Measurements from ENCODE around the gene CDH10. TPM values are rescaled to one million over a fixed set of nuclear protein-coding genes. Genes with fewer than 3 reads are reported as not detected.

Gene CDH10
- total RNA-seq, 4 donors from 2014 or later, result 1.2 TPM; not detected in 3

DNA sequence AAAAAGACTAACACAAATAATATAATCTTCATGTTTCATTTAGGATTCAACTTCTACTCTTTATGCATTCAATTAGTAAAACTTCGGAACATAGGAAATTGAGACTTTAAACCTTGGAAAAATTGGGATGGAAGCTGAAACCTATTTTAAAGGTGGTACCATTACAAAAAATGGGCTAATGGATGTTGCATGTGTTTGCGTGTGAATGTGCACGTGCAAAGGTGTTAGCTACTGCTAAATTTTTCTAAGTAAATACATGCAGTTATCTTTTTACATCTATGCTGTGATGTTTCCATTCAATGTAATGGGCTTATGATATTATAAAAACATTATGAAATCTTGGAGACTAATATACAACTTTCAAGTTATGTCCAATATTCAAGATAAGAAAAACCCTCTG lies 134.8 kb downstream of the CDH10 start:
- WGBS, 2 donors, result 62 to 96% methylated on average over 3 of the region's 3 CpGs

DNA sequence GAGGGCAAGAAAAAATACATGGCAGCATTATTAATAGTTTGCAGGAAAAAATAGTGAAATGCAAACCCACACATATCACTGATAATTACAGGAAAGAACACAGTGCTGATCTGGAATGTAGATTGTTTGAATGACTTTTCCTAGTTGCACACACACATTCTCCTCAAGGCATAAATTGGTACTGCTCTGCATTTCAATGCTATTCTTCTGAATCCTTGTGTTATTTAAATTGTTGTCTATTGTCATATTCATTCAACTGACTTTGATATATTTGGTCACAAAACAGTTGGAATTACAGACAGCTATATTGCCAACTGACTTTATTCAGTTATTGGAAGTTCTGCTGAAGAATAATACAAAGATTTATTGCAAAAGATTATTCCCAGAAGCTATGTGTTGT lies 139.5 kb downstream of the CDH10 start:
- H3K27me3 ChIP-seq, result no peaks in the 10 kb centered on the region
- H3K9me3 ChIP-seq, result no peaks in the 10 kb centered on the region
- no peak overlapping the region for H3K4me3 ChIP-seq
- TF ChIP-seq POLR2A (IDR thresholded peaks at IDR 0.05), result no peak
- no peak for TF ChIP-seq EP300 (IDR thresholded peaks at IDR 0.05)
- TF ChIP-seq, protein P1, sequence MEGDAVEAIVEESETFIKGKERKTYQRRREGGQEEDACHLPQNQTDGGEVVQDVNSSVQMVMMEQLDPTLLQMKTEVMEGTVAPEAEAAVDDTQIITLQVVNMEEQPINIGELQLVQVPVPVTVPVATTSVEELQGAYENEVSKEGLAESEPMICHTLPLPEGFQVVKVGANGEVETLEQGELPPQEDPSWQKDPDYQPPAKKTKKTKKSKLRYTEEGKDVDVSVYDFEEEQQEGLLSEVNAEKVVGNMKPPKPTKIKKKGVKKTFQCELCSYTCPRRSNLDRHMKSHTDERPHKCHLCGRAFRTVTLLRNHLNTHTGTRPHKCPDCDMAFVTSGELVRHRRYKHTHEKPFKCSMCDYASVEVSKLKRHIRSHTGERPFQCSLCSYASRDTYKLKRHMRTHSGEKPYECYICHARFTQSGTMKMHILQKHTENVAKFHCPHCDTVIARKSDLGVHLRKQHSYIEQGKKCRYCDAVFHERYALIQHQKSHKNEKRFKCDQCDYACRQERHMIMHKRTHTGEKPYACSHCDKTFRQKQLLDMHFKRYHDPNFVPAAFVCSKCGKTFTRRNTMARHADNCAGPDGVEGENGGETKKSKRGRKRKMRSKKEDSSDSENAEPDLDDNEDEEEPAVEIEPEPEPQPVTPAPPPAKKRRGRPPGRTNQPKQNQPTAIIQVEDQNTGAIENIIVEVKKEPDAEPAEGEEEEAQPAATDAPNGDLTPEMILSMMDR (IDR thresholded peaks at IDR 0.05), result no peak
- H3K27ac ChIP-seq, result no peak overlapping the region
- H3K36me3 ChIP-seq, result no peaks in the 10 kb centered on the region
- no peak for DNase-seq (ENCODE audit: low spot score in 2 of 2)
- no peaks in the 10 kb centered on the region for H3K4me1 ChIP-seq

More for the DNA sequence above, 134.8 kb downstream of the CDH10 start:
- Histone ChIP-seq H3K27me3 (no peaks in the 10 kb centered on the region), H3K27ac (no peak overlapping the region), H3K4me1 (no peaks in the 10 kb centered on the region), H3K4me3 (no peak overlapping the region), H3K36me3 (no peaks in the 10 kb centered on the region), H3K9me3 (no peaks in the 10 kb centered on the region)
- DNase-seq (ENCODE audit: low spot score in 2 of 2), result no peak
- TF ChIP-seq, protein P1 (IDR thresholded peaks at IDR 0.05), result no peak
- no peak for TF ChIP-seq POLR2A (IDR thresholded peaks at IDR 0.05)

DNA sequence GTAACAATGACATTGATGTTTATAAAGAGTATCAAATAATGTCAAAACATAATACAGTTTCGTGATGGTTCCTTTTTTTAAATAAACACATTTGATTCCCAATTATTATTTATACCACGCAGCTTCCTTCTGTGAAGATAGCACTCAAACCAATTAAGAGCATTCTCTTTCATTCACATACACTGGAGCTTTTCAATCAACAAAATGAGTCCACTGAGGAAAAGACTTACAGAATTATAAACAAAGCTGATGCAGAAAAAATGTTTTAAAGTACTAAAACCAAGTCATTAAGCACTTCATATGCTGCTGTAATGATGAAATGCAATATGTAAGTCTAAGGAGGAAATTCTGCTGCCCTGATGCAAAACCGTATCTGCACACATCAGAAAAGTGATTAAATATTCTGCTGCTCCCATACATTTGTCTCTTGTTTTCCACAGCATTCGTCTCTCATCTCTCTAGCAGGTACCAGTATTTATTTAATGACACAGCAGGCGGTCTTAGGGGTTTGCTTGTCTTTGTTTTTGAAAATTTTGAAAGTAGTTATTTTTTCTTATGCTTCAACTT lies 147.1 kb downstream of the CDH10 start:
- H3K9me3 ChIP-seq, result peaks cover 0 to 6% (median 0%) of the 10 kb centered on the region in 4 donors
- H3K36me3 ChIP-seq, result no peaks in the 10 kb centered on the region
- TF ChIP-seq POLR2A (IDR thresholded peaks at IDR 0.05), result no peak
- TF ChIP-seq, protein P1 (IDR thresholded peaks at IDR 0.05), result no peak
- no peak for TF ChIP-seq EP300 (IDR thresholded peaks at IDR 0.05)
- 41 to 43% methylated on average over 5 of the region's 5 CpGs for WGBS, 2 donors
- H3K27ac ChIP-seq, result no peak overlapping the region
- DNase-seq (ENCODE audit: low spot score in 2 of 2), result no peak
- H3K4me1 ChIP-seq, result peaks cover 0 to 5% (median 0%) of the 10 kb centered on the region in 4 donors
- H3K27me3 ChIP-seq, result no peaks in the 10 kb centered on the region
- no peak overlapping the region for H3K4me3 ChIP-seq

DNA sequence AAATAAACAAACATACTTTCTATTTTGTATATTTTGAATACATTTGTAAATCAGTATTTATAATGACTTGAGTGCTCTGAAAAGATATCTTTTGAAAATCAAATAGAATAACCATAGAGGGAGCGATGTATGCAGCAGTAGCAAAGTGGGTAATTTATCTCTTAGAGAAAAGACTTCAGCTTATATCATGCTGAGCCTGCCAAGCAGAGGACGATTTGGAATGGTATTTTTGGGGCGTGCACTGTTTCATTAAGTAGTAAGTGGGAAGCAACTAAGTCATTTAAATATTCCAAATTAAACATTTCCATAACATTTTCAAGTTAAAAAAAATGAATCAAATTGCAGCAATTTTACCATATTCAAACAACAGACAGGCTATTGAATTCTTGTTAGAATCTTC lies 147.6 kb downstream of the CDH10 start:
- no peak for DNase-seq (ENCODE audit: low spot score in 2 of 2)
- WGBS, 2 donors, result 45 to 46% methylated on average over 3 of the region's 3 CpGs
- H3K4me1 ChIP-seq, result peaks cover 0 to 5% (median 0%) of the 10 kb centered on the region in 4 donors
- H3K27me3 ChIP-seq, result no peaks in the 10 kb centered on the region
- H3K4me3 ChIP-seq, result no peak overlapping the region
- peaks cover 0 to 6% (median 0%) of the 10 kb centered on the region in 4 donors for H3K9me3 ChIP-seq
- H3K27ac ChIP-seq, result no peak overlapping the region
- TF ChIP-seq POLR2A (IDR thresholded peaks at IDR 0.05) (no peak), EP300 (IDR thresholded peaks at IDR 0.05) (no peak)
- TF ChIP-seq, protein P1 (IDR thresholded peaks at IDR 0.05), result no peak
- no peaks in the 10 kb centered on the region for H3K36me3 ChIP-seq

DNA sequence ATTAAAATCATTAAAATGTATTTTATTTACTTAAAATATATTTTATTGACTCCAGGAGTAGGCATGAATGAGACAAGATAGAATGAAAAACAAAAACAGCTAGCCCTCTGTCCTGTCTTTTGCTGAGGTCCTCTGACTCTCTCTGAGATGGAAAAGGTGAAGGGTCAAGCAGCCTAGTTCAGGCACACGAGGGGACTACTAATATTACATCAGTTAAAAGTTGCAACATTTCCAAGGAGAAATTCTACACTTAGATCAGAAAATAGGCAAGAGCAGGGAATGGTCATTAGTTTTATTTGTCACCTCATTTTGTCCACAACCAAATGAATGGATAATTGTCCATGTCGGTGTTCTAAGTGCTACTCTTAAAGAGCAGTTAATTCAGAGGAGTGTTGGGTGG lies 148.5 kb downstream of the CDH10 start:
- no peak for DNase-seq (ENCODE audit: low spot score in 2 of 2)
- peaks cover 0 to 6% (median 0%) of the 10 kb centered on the region in 4 donors for H3K9me3 ChIP-seq
- H3K36me3 ChIP-seq, result no peaks in the 10 kb centered on the region
- H3K4me3 ChIP-seq, result no peak overlapping the region
- peaks cover 0 to 5% (median 0%) of the 10 kb centered on the region in 4 donors for H3K4me1 ChIP-seq
- TF ChIP-seq POLR2A (IDR thresholded peaks at IDR 0.05), result no peak
- TF ChIP-seq, protein P1 (IDR thresholded peaks at IDR 0.05), result no peak
- TF ChIP-seq EP300 (IDR thresholded peaks at IDR 0.05), result no peak
- WGBS, 2 donors, result 31 to 39% methylated on average over 2 of the region's 2 CpGs
- no peaks in the 10 kb centered on the region for H3K27me3 ChIP-seq
- no peak overlapping the region for H3K27ac ChIP-seq

Measured in tibial nerve (tissue), 4 donors.